ENCODE measurements around the gene PCAT7. TPM values are rescaled to one million over a fixed set of nuclear protein-coding genes. Genes with fewer than 3 reads are reported as not detected.
"Not testable (repeated sequence)": the region's sequence is repeated elsewhere in the genome, so short reads cannot be mapped to it uniquely, and the experiment has no call there.

Gene PCAT7
- total and polyA plus RNA-seq, 4 donors, result 0.53 TPM; not detected in 3

GRCh38 chr9:94526951-94527350 is 27.9 kb upstream of the PCAT7 start:
- no peaks in the 10 kb centered on the region for H3K27me3 ChIP-seq (ENCODE audit: control insufficient read depth, insufficient read depth, low read length)
- H3K9me3 ChIP-seq (ENCODE audit: control insufficient read depth, insufficient read depth, low read length), result no peaks in the 10 kb centered on the region
- H3K4me3 ChIP-seq (ENCODE audit: low read depth, low read length), result no peak overlapping the region
- H3K27ac ChIP-seq (ENCODE audit: low read depth, low read length), result no peak overlapping the region
- no CpG with 5 or more reads among the region's 1 CpG for WGBS (ENCODE audit: insufficient coverage)
- no peak for DNase-seq (ENCODE audit: low read depth in 4 of 6, low spot score in 6 of 6)
- H3K36me3 ChIP-seq (ENCODE audit: control insufficient read depth, insufficient read depth, low read length), result no peaks in the 10 kb centered on the region
- no peaks in the 10 kb centered on the region for H3K4me1 ChIP-seq (ENCODE audit: control insufficient read depth, insufficient read depth, low read length)

- H3K27ac ChIP-seq (ENCODE audit: low read depth, low read length), result no peak overlapping the region
- no peak for DNase-seq (ENCODE audit: low read depth in 4 of 6, low spot score in 6 of 6)
- H3K9me3 ChIP-seq (ENCODE audit: control insufficient read depth, insufficient read depth, low read length), result no peaks in the 10 kb centered on the region
- H3K4me3 ChIP-seq (ENCODE audit: low read depth, low read length), result no peak overlapping the region
- no peaks in the 10 kb centered on the region for H3K36me3 ChIP-seq (ENCODE audit: control insufficient read depth, insufficient read depth, low read length)
- 93% methylated on average over 2 of the region's 4 CpGs for WGBS (ENCODE audit: insufficient coverage)
- no peaks in the 10 kb centered on the region for H3K27me3 ChIP-seq (ENCODE audit: control insufficient read depth, insufficient read depth, low read length)
- no peaks in the 10 kb centered on the region for H3K4me1 ChIP-seq (ENCODE audit: control insufficient read depth, insufficient read depth, low read length)
Observed at GRCh38 chr9:94528886-94529285, 26.0 kb upstream of the PCAT7 start.

- Histone ChIP-seq H3K9me3 (ENCODE audit: control insufficient read depth, insufficient read depth, low read length) (no peaks in the 10 kb centered on the region), H3K27me3 (ENCODE audit: control insufficient read depth, insufficient read depth, low read length) (no peaks in the 10 kb centered on the region), H3K36me3 (ENCODE audit: control insufficient read depth, insufficient read depth, low read length) (no peaks in the 10 kb centered on the region), H3K27ac (ENCODE audit: low read depth, low read length) (no peak overlapping the region), H3K4me1 (ENCODE audit: control insufficient read depth, insufficient read depth, low read length) (no peaks in the 10 kb centered on the region), H3K4me3 (ENCODE audit: low read depth, low read length) (no peak overlapping the region)
- no peak for DNase-seq (ENCODE audit: low read depth in 4 of 6, low spot score in 6 of 6)
- no CpG with 5 or more reads among the region's 1 CpG for WGBS (ENCODE audit: insufficient coverage)
Observed at GRCh38 chr9:94533155-94533554, 21.7 kb upstream of the PCAT7 start.

GRCh38 chr9:94533601-94534000 is 21.3 kb upstream of the PCAT7 start:
- no peak for DNase-seq (ENCODE audit: low read depth in 4 of 6, low spot score in 6 of 6)
- WGBS (ENCODE audit: insufficient coverage), result 93% methylated on average over 3 of the region's 10 CpGs
- no peaks in the 10 kb centered on the region for H3K4me1 ChIP-seq (ENCODE audit: control insufficient read depth, insufficient read depth, low read length)
- H3K27me3 ChIP-seq (ENCODE audit: control insufficient read depth, insufficient read depth, low read length), result no peaks in the 10 kb centered on the region
- no peaks in the 10 kb centered on the region for H3K9me3 ChIP-seq (ENCODE audit: control insufficient read depth, insufficient read depth, low read length)
- H3K36me3 ChIP-seq (ENCODE audit: control insufficient read depth, insufficient read depth, low read length), result no peaks in the 10 kb centered on the region
- no peak overlapping the region for H3K4me3 ChIP-seq (ENCODE audit: low read depth, low read length)
- H3K27ac ChIP-seq (ENCODE audit: low read depth, low read length), result no peak overlapping the region

- Histone ChIP-seq H3K9me3 (ENCODE audit: control insufficient read depth, insufficient read depth, low read length) (no peaks in the 10 kb centered on the region), H3K27me3 (ENCODE audit: control insufficient read depth, insufficient read depth, low read length) (no peaks in the 10 kb centered on the region), H3K4me3 (ENCODE audit: low read depth, low read length) (no peak overlapping the region), H3K36me3 (ENCODE audit: control insufficient read depth, insufficient read depth, low read length) (no peaks in the 10 kb centered on the region), H3K27ac (ENCODE audit: low read depth, low read length) (no peak overlapping the region), H3K4me1 (ENCODE audit: control insufficient read depth, insufficient read depth, low read length) (no peaks in the 10 kb centered on the region)
- no peak for DNase-seq (ENCODE audit: low read depth in 4 of 6, low spot score in 6 of 6)
- WGBS (ENCODE audit: insufficient coverage), result 91% methylated on average over 3 of the region's 4 CpGs
Observed at GRCh38 chr9:94534901-94535300, 20.0 kb upstream of the PCAT7 start.

GRCh38 chr9:94538908-94539307 is 16.0 kb upstream of the PCAT7 start:
- Histone ChIP-seq H3K36me3 (ENCODE audit: control insufficient read depth, insufficient read depth, low read length) (no peaks in the 10 kb centered on the region), H3K4me3 (ENCODE audit: low read depth, low read length) (no peak overlapping the region), H3K27ac (ENCODE audit: low read depth, low read length) (no peak overlapping the region), H3K27me3 (ENCODE audit: control insufficient read depth, insufficient read depth, low read length) (no peaks in the 10 kb centered on the region), H3K4me1 (ENCODE audit: control insufficient read depth, insufficient read depth, low read length) (no peaks in the 10 kb centered on the region), H3K9me3 (ENCODE audit: control insufficient read depth, insufficient read depth, low read length) (no peaks in the 10 kb centered on the region)
- 86% methylated on average over 2 of the region's 4 CpGs for WGBS (ENCODE audit: insufficient coverage)
- DNase-seq (ENCODE audit: low read depth in 4 of 6, low spot score in 6 of 6), result no peak

- no CpG with 5 or more reads among the region's 5 CpGs for WGBS (ENCODE audit: insufficient coverage)
- not testable (repeated sequence) for H3K4me3 ChIP-seq (ENCODE audit: low read depth, low read length); DNase-seq (ENCODE audit: low read depth in 4 of 6, low spot score in 6 of 6)
Observed at GRCh38 chr9:94544335-94544734, 10.5 kb upstream of the PCAT7 start.

GRCh38 chr9:94545940-94546339 is 8.9 kb upstream of the PCAT7 start:
- Histone ChIP-seq H3K27ac (ENCODE audit: low read depth, low read length) (no peak overlapping the region), H3K36me3 (ENCODE audit: control insufficient read depth, insufficient read depth, low read length) (no peaks in the 10 kb centered on the region), H3K4me1 (ENCODE audit: control insufficient read depth, insufficient read depth, low read length) (no peaks in the 10 kb centered on the region), H3K9me3 (ENCODE audit: control insufficient read depth, insufficient read depth, low read length) (no peaks in the 10 kb centered on the region), H3K27me3 (ENCODE audit: control insufficient read depth, insufficient read depth, low read length) (no peaks in the 10 kb centered on the region), H3K4me3 (ENCODE audit: low read depth, low read length) (no peak overlapping the region)
- no peak for DNase-seq (ENCODE audit: low read depth in 4 of 6, low spot score in 6 of 6)
- WGBS (ENCODE audit: insufficient coverage), result no CpG with 5 or more reads among the region's 1 CpG

More at GRCh38 chr9:94544335-94544734, 10.5 kb upstream of the PCAT7 start:
- not testable (repeated sequence) for H3K4me1 ChIP-seq (ENCODE audit: control insufficient read depth, insufficient read depth, low read length); H3K27ac ChIP-seq (ENCODE audit: low read depth, low read length); H3K36me3 ChIP-seq (ENCODE audit: control insufficient read depth, insufficient read depth, low read length); H3K27me3 ChIP-seq (ENCODE audit: control insufficient read depth, insufficient read depth, low read length); H3K9me3 ChIP-seq (ENCODE audit: control insufficient read depth, insufficient read depth, low read length)

GRCh38 chr9:94553029-94553938 is 1.6 kb upstream of the PCAT7 start:
- DNase-seq (ENCODE audit: low read depth in 4 of 6, low spot score in 6 of 6), result no peak
- Histone ChIP-seq H3K4me1 (ENCODE audit: control insufficient read depth, insufficient read depth, low read length) (no peaks in the 10 kb centered on the region), H3K9me3 (ENCODE audit: control insufficient read depth, insufficient read depth, low read length) (no peaks in the 10 kb centered on the region), H3K27ac (ENCODE audit: low read depth, low read length) (no peak overlapping the region), H3K36me3 (ENCODE audit: control insufficient read depth, insufficient read depth, low read length) (no peaks in the 10 kb centered on the region), H3K27me3 (ENCODE audit: control insufficient read depth, insufficient read depth, low read length) (no peaks in the 10 kb centered on the region), H3K4me3 (ENCODE audit: low read depth, low read length) (no peak overlapping the region)
- WGBS (ENCODE audit: insufficient coverage), result 98% methylated on average over 25 of the region's 29 CpGs

GRCh38 chr9:94554078-94554438 is 825 bp upstream of the PCAT7 start:
- Histone ChIP-seq H3K27me3 (ENCODE audit: control insufficient read depth, insufficient read depth, low read length) (no peaks in the 10 kb centered on the region), H3K27ac (ENCODE audit: low read depth, low read length) (no peak overlapping the region), H3K36me3 (ENCODE audit: control insufficient read depth, insufficient read depth, low read length) (no peaks in the 10 kb centered on the region), H3K9me3 (ENCODE audit: control insufficient read depth, insufficient read depth, low read length) (no peaks in the 10 kb centered on the region), H3K4me3 (ENCODE audit: low read depth, low read length) (no peak overlapping the region), H3K4me1 (ENCODE audit: control insufficient read depth, insufficient read depth, low read length) (no peaks in the 10 kb centered on the region)
- 91% methylated on average over 16 of the region's 16 CpGs for WGBS (ENCODE audit: insufficient coverage)
- DNase-seq (ENCODE audit: low read depth in 4 of 6, low spot score in 6 of 6), result no peak
